HL-60 (cell line): Measurements from ENCODE around the gene MST1R.

Experiments
- DNase-seq, 2 experiments: peaks; one replicate each; pipeline ENCODE4 v3.0.0-alpha.2; 2010 to 2020; ENCODE audit warnings: low read depth in 1 of 2, low spot score in 1 of 2
- H3K27ac ChIP-seq: fragments of 250-450 bp; sonication (Bioruptor Pico); replicated peaks from 2 replicates; pipeline ENCODE4 v1.5.1; 2020; ENCODE audit warnings: mild to moderate bottlenecking, moderate library complexity
- H3K27me3 ChIP-seq: fragments of 250-450 bp; sonication (Bioruptor Pico); 2 replicates; pipeline ENCODE4 v1.5.1; 2021; ENCODE audit warnings: mild to moderate bottlenecking, moderate library complexity; ENCODE audit not compliant: insufficient read depth, poor library complexity, severe bottlenecking
- H3K4me3 ChIP-seq: replicated peaks from 2 replicates; pipeline ENCODE4 v1.5.1; 2011; ENCODE audit warnings: mild to moderate bottlenecking, control low read depth, low read length; ENCODE audit not compliant: insufficient read depth
- CTCF ChIP-seq: IDR thresholded peaks from one replicate; pipeline ENCODE4 v1.5.1; 2011; ENCODE audit warnings: low read length, control low read depth, inconsistent platforms; ENCODE audit not compliant: insufficient read depth
- GABPA ChIP-seq: IDR thresholded peaks from 2 replicates; pipeline ENCODE4 v1.6.1; 2012; ENCODE audit warnings: low read depth
- POLR2AphosphoS5 ChIP-seq: IDR thresholded peaks from 2 replicates; pipeline ENCODE4 v1.6.1; 2012; ENCODE audit warnings: low read depth
- REST ChIP-seq: IDR thresholded peaks from 2 replicates; pipeline ENCODE4 v1.6.1; 2012; ENCODE audit warnings: low read depth; ENCODE audit not compliant: insufficient replicate concordance
- SPI1 ChIP-seq: IDR thresholded peaks from 2 replicates; pipeline ENCODE4 v1.6.1; 2012; ENCODE audit warnings: low read depth, mild to moderate bottlenecking, borderline replicate concordance

The MST1R gene

GRCh38 chr3:49895791-49896190 is 7.9 kb downstream of the MST1R start:
- no peak overlapping the region for H3K27ac ChIP-seq
- no peak for DNase-seq
- TF ChIP-seq CTCF (no peak), SPI1 (no peak), REST (no peak), POLR2AphosphoS5 (no peak), GABPA (no peak)
- no peak overlapping the region for H3K4me3 ChIP-seq
- H3K27me3 ChIP-seq = no peaks in the 10 kb centered on the region

- Histone ChIP-seq H3K4me3 (no peak overlapping the region), H3K27me3 (no peaks in the 10 kb centered on the region), H3K27ac (no peak overlapping the region)
- DNase-seq = no peak
- TF ChIP-seq REST (no peak), POLR2AphosphoS5 (no peak), GABPA (no peak), CTCF (no peak), SPI1 (no peak)
These were observed 14.4 kb downstream of the MST1R start for GRCh38 chr3:49889296-49889695.

GRCh38 chr3:49886922-49887265 is 16.8 kb downstream of the MST1R start:
- no peak for DNase-seq

More at GRCh38 chr3:49886922-49887265, 16.8 kb downstream of the MST1R start:
- no peak overlapping the region for H3K27ac ChIP-seq
- no peaks in the 10 kb centered on the region for H3K27me3 ChIP-seq
- H3K4me3 ChIP-seq = no peak overlapping the region
- no peak for TF ChIP-seq SPI1
- TF ChIP-seq REST = no peak
- TF ChIP-seq GABPA = no peak
- no peak for TF ChIP-seq POLR2AphosphoS5
- no peak for TF ChIP-seq CTCF
